Mesenchymal stem cell (in vitro differentiated cells and primary cell): Measurements from ENCODE around the gene TTPAL.
A peak's percentile ranks its signal among the peaks of the same experiment; 100 is the strongest.

Experiments
- DNase-seq: peaks from one replicate; pipeline ENCODE4 v3.0.0-alpha.2; 2013
- H2AFZ ChIP-seq: one replicate; pipeline ENCODE4 v1.6.1; 2013; ENCODE audit warnings: low read depth, mild to moderate bottlenecking, control low read depth, inconsistent platforms, low read length, moderate library complexity
- H2AK5ac ChIP-seq: 2 replicates; pipeline ENCODE4 v1.6.1; 2013; ENCODE audit warnings: low read length, moderate library complexity, mild to moderate bottlenecking, inconsistent platforms; ENCODE audit not compliant: severe bottlenecking
- H2BK120ac ChIP-seq: one replicate; pipeline ENCODE4 v1.6.1; 2013; ENCODE audit warnings: low read depth, mild to moderate bottlenecking, inconsistent platforms, low read length, moderate library complexity
- H2BK12ac ChIP-seq, 2 experiments: one replicate each; pipeline ENCODE4 v1.6.1; 2013; ENCODE audit warnings: inconsistent platforms in 2 of 2, low read length in 2 of 2, mild to moderate bottlenecking in 2 of 2, moderate library complexity in 2 of 2, control low read depth in 1 of 2
- H2BK15ac ChIP-seq: one replicate; pipeline ENCODE4 v1.6.1; 2013; ENCODE audit warnings: mild to moderate bottlenecking, low read depth, inconsistent platforms; ENCODE audit not compliant: poor library complexity, severe bottlenecking
- H2BK5ac ChIP-seq: 2 replicates; pipeline ENCODE4 v1.6.1; 2013; ENCODE audit warnings: low read depth, mild to moderate bottlenecking, low read length, control low read depth, inconsistent platforms; ENCODE audit not compliant: poor library complexity, severe bottlenecking
- H3K14ac ChIP-seq, 2 experiments: one replicate each; pipeline ENCODE4 v1.6.1; 2013; ENCODE audit warnings: inconsistent platforms in 2 of 2, low read length in 2 of 2, control low read depth in 1 of 2, mild to moderate bottlenecking in 1 of 2, moderate library complexity in 1 of 2
- H3K18ac ChIP-seq, 2 experiments: one replicate each; pipeline ENCODE4 v1.6.1; 2013; ENCODE audit warnings: inconsistent platforms in 2 of 2, low read length in 2 of 2, control low read depth in 1 of 2, low read depth in 1 of 2, mild to moderate bottlenecking in 1 of 2
- H3K23ac ChIP-seq, 2 experiments: one replicate each; pipeline ENCODE4 v1.6.1; 2013; ENCODE audit warnings: inconsistent platforms in 2 of 2, low read length in 2 of 2, mild to moderate bottlenecking in 2 of 2, moderate library complexity in 2 of 2, control low read depth in 1 of 2
- H3K27ac ChIP-seq: 2 replicates; pipeline ENCODE4 v1.5.1; 2013; ENCODE audit warnings: mild to moderate bottlenecking, moderate library complexity, low read length, control low read depth, inconsistent platforms; ENCODE audit not compliant: poor library complexity, severe bottlenecking
- H3K27me3 ChIP-seq, 2 experiments: 2 replicates each; pipeline versions ENCODE4 v1.6.1 to v1.7.0; 2013; ENCODE audit warnings: low read length in 2 of 2, mild to moderate bottlenecking in 2 of 2, moderate library complexity in 2 of 2, control low read depth in 1 of 2, inconsistent platforms in 1 of 2; ENCODE audit not compliant: control insufficient read depth in 1 of 2, insufficient read depth in 1 of 2
- H3K36me3 ChIP-seq, 2 experiments: 2 replicates each; pipeline versions ENCODE4 v1.6.1 to v1.7.0; 2013; ENCODE audit warnings: low read length in 2 of 2, control low read depth in 1 of 2, inconsistent platforms in 1 of 2, low read depth in 1 of 2, mild to moderate bottlenecking in 1 of 2; ENCODE audit not compliant: insufficient read depth in 2 of 2, control insufficient read depth in 1 of 2
- H3K4ac ChIP-seq, 2 experiments: one replicate each; pipeline ENCODE4 v1.6.1; 2013; ENCODE audit warnings: inconsistent platforms in 2 of 2, low read length in 2 of 2, mild to moderate bottlenecking in 2 of 2, moderate library complexity in 2 of 2, control low read depth in 1 of 2, low read depth in 1 of 2
- H3K4me1 ChIP-seq: 2 replicates; pipeline ENCODE4 v1.6.1; 2013; ENCODE audit warnings: low read depth, low read length, control low read depth; ENCODE audit not compliant: control insufficient read depth, insufficient read depth
- H3K4me2 ChIP-seq: 2 replicates; pipeline ENCODE4 v1.6.1; 2013; ENCODE audit warnings: low read length, mild to moderate bottlenecking, inconsistent platforms; ENCODE audit not compliant: poor library complexity, severe bottlenecking
- H3K4me3 ChIP-seq, 2 experiments: 2 replicates each; pipeline versions ENCODE4 v1.5.1 to v1.7.0; 2013; ENCODE audit warnings: low read length in 2 of 2, mild to moderate bottlenecking in 2 of 2, control low read depth in 1 of 2, low read depth in 1 of 2; ENCODE audit not compliant: insufficient read depth in 1 of 2
- H3K79me1 ChIP-seq: replicated peaks from 2 replicates; pipeline ENCODE4 v1.6.1; 2013; ENCODE audit warnings: mild to moderate bottlenecking, control low read depth, low read length, inconsistent platforms; ENCODE audit not compliant: poor library complexity, severe bottlenecking
- H3K9ac ChIP-seq: 2 replicates; pipeline ENCODE4 v1.7.0; 2013; ENCODE audit warnings: mild to moderate bottlenecking, low read length, moderate library complexity
- H3K9me3 ChIP-seq: 2 replicates; pipeline ENCODE4 v1.7.0; 2013; ENCODE audit warnings: mild to moderate bottlenecking, low read length; ENCODE audit not compliant: control insufficient read depth
- H4K8ac ChIP-seq: one replicate; pipeline ENCODE4 v1.6.1; 2013; ENCODE audit warnings: inconsistent platforms, mild to moderate bottlenecking, low read length, moderate library complexity
- H4K91ac ChIP-seq: one replicate; pipeline ENCODE4 v1.6.1; 2013; ENCODE audit warnings: mild to moderate bottlenecking, low read length, inconsistent platforms
- WGBS: methylation state at CpG from one replicate; pipeline ENCODE4 v1.1.7; 2013; ENCODE audit warnings: mixed read lengths; 5-methylcytosine and 5-hydroxymethylcytosine counted together

TTPAL gene

DNA sequence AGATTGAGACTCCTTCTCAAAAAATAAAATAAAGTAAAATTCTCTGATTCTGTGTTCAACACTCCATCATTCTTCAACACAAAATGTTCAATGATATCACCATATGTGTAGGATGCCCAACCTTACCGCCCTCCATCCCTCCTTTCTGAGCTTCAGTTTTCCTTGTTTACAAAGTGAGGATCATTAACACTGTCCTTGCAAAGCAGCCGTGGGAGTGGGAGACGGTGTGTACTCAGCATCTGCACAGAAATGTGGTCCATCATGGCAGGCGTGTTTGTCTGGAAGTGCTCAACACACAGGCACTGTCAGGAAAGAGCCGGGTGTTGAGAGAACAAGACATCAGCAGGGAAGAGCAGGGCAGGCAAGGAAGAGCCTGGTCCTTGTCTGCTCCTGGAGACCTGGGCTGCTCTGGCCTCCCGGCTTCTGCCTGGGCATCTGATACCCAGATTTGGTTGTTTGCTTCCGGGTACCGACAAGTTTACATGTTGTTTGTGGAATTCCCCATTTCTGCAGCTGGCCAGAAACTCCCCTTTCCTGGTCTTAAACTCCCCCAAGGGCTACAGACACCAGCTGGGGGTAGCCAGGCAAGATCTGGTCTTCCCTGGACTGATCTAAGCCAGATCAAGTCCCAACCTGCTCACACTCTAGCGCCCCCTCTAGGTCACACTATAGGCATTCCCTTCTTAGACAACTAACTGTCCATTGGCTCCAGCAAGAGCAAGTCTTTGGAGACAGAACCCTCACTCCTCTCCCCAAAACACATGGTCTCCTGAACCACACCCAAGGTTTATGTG, 26.7 kb upstream of the TTPAL start:
- H3K4ac ChIP-seq, result no peak overlapping the region
- no peak overlapping the region for H2AFZ ChIP-seq
- H3K36me3 ChIP-seq, result no peaks in the 10 kb centered on the region
- no peak overlapping the region for H3K18ac ChIP-seq
- H4K91ac ChIP-seq, result no peak overlapping the region
- no peak overlapping the region for H2BK5ac ChIP-seq
- H2AK5ac ChIP-seq, result no peak overlapping the region
- H3K23ac ChIP-seq, result no peak overlapping the region
- no peaks in the 10 kb centered on the region for H3K4me1 ChIP-seq
- H3K79me1 ChIP-seq, result no peaks in the 10 kb centered on the region
- H3K14ac ChIP-seq, result no peak overlapping the region
- no peak overlapping the region for H3K27ac ChIP-seq
- H3K9ac ChIP-seq, result no peak overlapping the region
- H3K4me2 ChIP-seq, result no peak overlapping the region
- no peak overlapping the region for H2BK15ac ChIP-seq
- no peak for DNase-seq
- H3K9me3 ChIP-seq, result no peaks in the 10 kb centered on the region
- peaks cover 19 to 41% of the 10 kb centered on the region in 2 experiments for H3K27me3 ChIP-seq
- H3K4me3 ChIP-seq, result no peak overlapping the region
- no peak overlapping the region for H2BK120ac ChIP-seq
- H4K8ac ChIP-seq, result no peak overlapping the region
- H2BK12ac ChIP-seq, result no peak overlapping the region
- 71% methylated on average over 9 of the region's 9 CpGs for WGBS

DNA sequence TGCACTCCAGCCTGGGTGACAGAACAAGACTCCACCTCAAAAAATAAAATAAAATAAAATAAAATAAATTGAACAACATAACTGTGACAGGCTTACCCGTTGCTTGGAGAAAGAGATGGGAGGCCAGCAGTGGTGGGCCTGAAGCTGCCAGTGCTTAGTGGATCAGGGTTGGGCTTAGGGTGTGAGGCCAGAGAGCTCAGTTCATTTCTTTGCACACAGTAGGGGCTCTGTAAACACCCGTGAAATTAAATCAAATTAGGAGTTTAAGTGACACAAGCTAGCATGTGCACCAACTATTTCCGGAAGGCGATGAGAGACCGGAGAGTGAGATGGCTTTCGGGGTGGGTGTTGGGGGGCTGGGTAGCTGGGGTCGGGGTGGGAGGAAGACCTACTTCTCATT, 25.8 kb upstream of the TTPAL start:
- Histone ChIP-seq H3K4ac (no peak overlapping the region), H2BK15ac (no peak overlapping the region), H3K36me3 (no peaks in the 10 kb centered on the region), H3K14ac (no peak overlapping the region), H3K23ac (no peak overlapping the region), H3K27ac (no peak overlapping the region), H3K79me1 (no peaks in the 10 kb centered on the region), H3K4me2 (no peak overlapping the region), H3K18ac (no peak overlapping the region), H3K27me3 (peaks cover 18 to 41% of the 10 kb centered on the region in 2 experiments), H3K9me3 (no peaks in the 10 kb centered on the region), H4K8ac (no peak overlapping the region), H4K91ac (no peak overlapping the region), H3K4me3 (no peak overlapping the region), H2AFZ (no peak overlapping the region), H2BK120ac (no peak overlapping the region), H2AK5ac (no peak overlapping the region), H2BK5ac (no peak overlapping the region), H2BK12ac (no peak overlapping the region), H3K9ac (no peak overlapping the region), H3K4me1 (peaks cover 4% of the 10 kb centered on the region)
- DNase-seq, result no peak
- 86% methylated on average over 7 of the region's 7 CpGs for WGBS

GRCh38 chr20:44450281-44450889, 25.3 kb upstream of the TTPAL start:
- H3K4ac ChIP-seq, result no peak overlapping the region
- H2BK15ac ChIP-seq, result no peak overlapping the region
- WGBS, result 58% methylated on average over 3 of the region's 3 CpGs

GRCh38 chr20:44450903-44451450, 24.7 kb upstream of the TTPAL start:
- Histone ChIP-seq H3K23ac (no peak overlapping the region), H3K27ac (no peak overlapping the region), H3K14ac (no peak overlapping the region), H3K4me3 (no peak overlapping the region), H3K79me1 (no peaks in the 10 kb centered on the region), H2BK12ac (peak overlapping the region in 1 of 2 experiments; percentile 74), H3K27me3 (peaks cover 11 to 35% of the 10 kb centered on the region in 2 experiments), H4K8ac (no peak overlapping the region), H2BK5ac (no peak overlapping the region), H2BK120ac (no peak overlapping the region), H3K36me3 (no peaks in the 10 kb centered on the region), H3K4me1 (peaks cover 4% of the 10 kb centered on the region), H3K4ac (peak overlapping the region in 1 of 2 experiments; percentile 68), H3K18ac (no peak overlapping the region), H3K9ac (no peak overlapping the region), H2AK5ac (no peak overlapping the region), H2BK15ac (peak overlapping the region; percentile 12), H3K9me3 (no peaks in the 10 kb centered on the region), H4K91ac (no peak overlapping the region), H3K4me2 (no peak overlapping the region), H2AFZ (no peak overlapping the region)
- WGBS, result 81% methylated on average over 7 of the region's 7 CpGs
- no peak for DNase-seq

More at GRCh38 chr20:44450281-44450889, 25.3 kb upstream of the TTPAL start:
- no peak overlapping the region for H3K14ac ChIP-seq
- peak overlapping the region in 1 of 2 experiments; percentile 74 for H3K18ac ChIP-seq
- no peak for DNase-seq
- H3K4me1 ChIP-seq, result peaks cover 4% of the 10 kb centered on the region
- H2AFZ ChIP-seq, result no peak overlapping the region
- H3K79me1 ChIP-seq, result no peaks in the 10 kb centered on the region
- no peak overlapping the region for H4K91ac ChIP-seq
- no peak overlapping the region for H2BK5ac ChIP-seq
- no peak overlapping the region for H3K9ac ChIP-seq
- H3K4me2 ChIP-seq, result no peak overlapping the region
- H3K27me3 ChIP-seq, result peaks cover 12 to 38% of the 10 kb centered on the region in 2 experiments
- no peak overlapping the region for H2BK12ac ChIP-seq
- H3K36me3 ChIP-seq, result no peaks in the 10 kb centered on the region
- no peaks in the 10 kb centered on the region for H3K9me3 ChIP-seq
- H3K4me3 ChIP-seq, result no peak overlapping the region
- no peak overlapping the region for H2AK5ac ChIP-seq
- H4K8ac ChIP-seq, result no peak overlapping the region
- no peak overlapping the region for H3K27ac ChIP-seq
- no peak overlapping the region for H2BK120ac ChIP-seq
- no peak overlapping the region for H3K23ac ChIP-seq
